GM10266 (cell line): ENCODE data around the gene IVNS1ABP.

Experiments used
- DNase-seq: peaks from one replicate; pipeline ENCODE4 v3.0.0; 2012; ENCODE audit errors: extremely low spot score
- CTCF ChIP-seq: IDR thresholded peaks from 2 replicates; pipeline ENCODE4 v1.5.1; 2012; ENCODE audit warnings: mild to moderate bottlenecking, low read depth; ENCODE audit not compliant: control insufficient read depth, insufficient read depth; ENCODE audit errors: missing control alignments

The IVNS1ABP gene

GRCh38 chr1:185292237-185292636, 24.8 kb downstream of the IVNS1ABP start:
- no peak for DNase-seq
- no peak for TF ChIP-seq CTCF

- DNase-seq, result no peak
- TF ChIP-seq CTCF, result no peak
Measured at GRCh38 chr1:185291652-185292051, 25.4 kb downstream of the IVNS1ABP start.

GRCh38 chr1:185291159-185291558, 25.9 kb downstream of the IVNS1ABP start:
- no peak for DNase-seq
- no peak for TF ChIP-seq CTCF

- no peak for TF ChIP-seq CTCF
- no peak for DNase-seq
Measured at GRCh38 chr1:185289880-185290279, 27.2 kb downstream of the IVNS1ABP start.

GRCh38 chr1:185288435-185288834, 28.6 kb downstream of the IVNS1ABP start:
- DNase-seq, result no peak
- TF ChIP-seq CTCF, result no peak

GRCh38 chr1:185287451-185287850, 29.6 kb downstream of the IVNS1ABP start:
- no peak for DNase-seq
- no peak for TF ChIP-seq CTCF

- no peak for TF ChIP-seq CTCF
- no peak for DNase-seq
Measured at GRCh38 chr1:185284533-185285276, 32.3 kb downstream of the IVNS1ABP start.
